ENCODE data around the gene XPO6. TPM values are rescaled to one million over a fixed set of nuclear protein-coding genes. Genes with fewer than 3 reads are reported as not detected.

Gene XPO6
- total RNA-seq, 1 experiment from 2014 or later, result 112 TPM

GRCh38 chr16:28089205-28089991 lies 122.4 kb downstream of the XPO6 start:
- Histone ChIP-seq H3K36me3 (ENCODE audit: control insufficient read depth, insufficient read depth, low read length) (no peaks in the 10 kb centered on the region), H3K27me3 (replicated peaks; ENCODE audit: control insufficient read depth, insufficient read depth, low read length) (no peaks in the 10 kb centered on the region), H3K4me1 (no peaks in the 10 kb centered on the region), H3K4me3 (ENCODE audit: low read depth, low read length) (no peak overlapping the region), H3K9me3 (no peaks in the 10 kb centered on the region)
- intact Hi-C loops (cut with micrococcal nuclease; ENCODE audit: unreplicated experiment), result no loop called here
- Mint-ChIP-seq H3K9me3 (ENCODE audit: unreplicated experiment) (no peaks in the 10 kb centered on the region), H3K27ac (ENCODE audit: unreplicated experiment) (no peak overlapping the region), H3K4me3 (ENCODE audit: unreplicated experiment) (no peak overlapping the region), H3K36me3 (ENCODE audit: insufficient read depth, unreplicated experiment) (peaks cover 26% of the 10 kb centered on the region), H3K27me3 (ENCODE audit: insufficient read depth, unreplicated experiment) (no peaks in the 10 kb centered on the region), H3K4me1 (ENCODE audit: low read depth, unreplicated experiment) (no peaks in the 10 kb centered on the region)
- no peak for DNase-seq
- BruUV-seq (replicated peaks), result no TSS peak
- TF ChIP-seq CTCF (IDR thresholded peaks at IDR 0.05; ENCODE audit: insufficient read depth in 1 of 2, low read depth in 1 of 2, low read length in 1 of 2, severe bottlenecking in 1 of 2, unreplicated experiment in 1 of 2), result no peak
- ChIA-PET CTCF (no interaction called here), POLR2A (no interaction called here)

GRCh38 chr16:28087675-28088300 lies 124.0 kb downstream of the XPO6 start:
- peaks cover 10% of the 10 kb centered on the region for H3K36me3 Mint-ChIP-seq (ENCODE audit: insufficient read depth, unreplicated experiment)

More at GRCh38 chr16:28087675-28088300, 124.0 kb downstream of the XPO6 start:
- Histone ChIP-seq H3K9me3 (no peaks in the 10 kb centered on the region), H3K4me1 (no peaks in the 10 kb centered on the region), H3K4me3 (ENCODE audit: low read depth, low read length) (no peak overlapping the region), H3K27me3 (replicated peaks; ENCODE audit: control insufficient read depth, insufficient read depth, low read length) (no peaks in the 10 kb centered on the region), H3K36me3 (ENCODE audit: control insufficient read depth, insufficient read depth, low read length) (no peaks in the 10 kb centered on the region)
- BruUV-seq (replicated peaks), result no TSS peak
- Mint-ChIP-seq H3K4me1 (ENCODE audit: low read depth, unreplicated experiment) (no peaks in the 10 kb centered on the region), H3K4me3 (ENCODE audit: unreplicated experiment) (no peak overlapping the region), H3K9me3 (ENCODE audit: unreplicated experiment) (no peaks in the 10 kb centered on the region), H3K27me3 (ENCODE audit: insufficient read depth, unreplicated experiment) (no peaks in the 10 kb centered on the region), H3K27ac (ENCODE audit: unreplicated experiment) (no peak overlapping the region)
- intact Hi-C loops (cut with micrococcal nuclease; ENCODE audit: unreplicated experiment), result no loop called here
- ChIA-PET CTCF (interaction anchor here (0.8 kb wide), 1 partner anchor 206 kb away, joined by 7 read pairs; no protein-coding TSS in a partner anchor), POLR2A (no interaction called here)
- DNase-seq, result no peak
- no peak for TF ChIP-seq CTCF (IDR thresholded peaks at IDR 0.05; ENCODE audit: insufficient read depth in 1 of 2, low read depth in 1 of 2, low read length in 1 of 2, severe bottlenecking in 1 of 2, unreplicated experiment in 1 of 2)

All from Caco-2 (cell line).